C4-2B (cell line): ENCODE measurements around the gene GPANK1.

Source experiments
- ZFX ChIP-seq: fragments of 450-650 bp; IDR thresholded peaks from 2 replicates; pipeline ENCODE4 v1.6.1; 2017
- TF ChIP-seq, protein P1 (sequence below): fragments of 450-650 bp; conservative IDR thresholded peaks from 2 replicates; pipeline ENCODE4 v1.5.1; 2017; ENCODE audit warnings: mild to moderate bottlenecking

GRCh38 chr6:31687860-31688693 is 23.3 kb upstream of the GPANK1 start:
- TF ChIP-seq, protein P1, sequence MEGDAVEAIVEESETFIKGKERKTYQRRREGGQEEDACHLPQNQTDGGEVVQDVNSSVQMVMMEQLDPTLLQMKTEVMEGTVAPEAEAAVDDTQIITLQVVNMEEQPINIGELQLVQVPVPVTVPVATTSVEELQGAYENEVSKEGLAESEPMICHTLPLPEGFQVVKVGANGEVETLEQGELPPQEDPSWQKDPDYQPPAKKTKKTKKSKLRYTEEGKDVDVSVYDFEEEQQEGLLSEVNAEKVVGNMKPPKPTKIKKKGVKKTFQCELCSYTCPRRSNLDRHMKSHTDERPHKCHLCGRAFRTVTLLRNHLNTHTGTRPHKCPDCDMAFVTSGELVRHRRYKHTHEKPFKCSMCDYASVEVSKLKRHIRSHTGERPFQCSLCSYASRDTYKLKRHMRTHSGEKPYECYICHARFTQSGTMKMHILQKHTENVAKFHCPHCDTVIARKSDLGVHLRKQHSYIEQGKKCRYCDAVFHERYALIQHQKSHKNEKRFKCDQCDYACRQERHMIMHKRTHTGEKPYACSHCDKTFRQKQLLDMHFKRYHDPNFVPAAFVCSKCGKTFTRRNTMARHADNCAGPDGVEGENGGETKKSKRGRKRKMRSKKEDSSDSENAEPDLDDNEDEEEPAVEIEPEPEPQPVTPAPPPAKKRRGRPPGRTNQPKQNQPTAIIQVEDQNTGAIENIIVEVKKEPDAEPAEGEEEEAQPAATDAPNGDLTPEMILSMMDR = no peak
- no peak for TF ChIP-seq ZFX
